OCI-LY1 (cell line): Measurements from ENCODE around the gene RDH11.

ENCODE experiments used
- H2AFZ ChIP-seq: fragments of 200-600 bp; sonication (generic), shearing (Covaris generic); 2 replicates; pipeline ENCODE4 v1.6.0; 2014; ENCODE audit warnings: antibody characterized with exemption, mild to moderate bottlenecking, low read length
- H3F3A ChIP-seq: fragments of 200-600 bp; sonication (generic), shearing (Covaris generic); 2 replicates; pipeline ENCODE4 v1.6.0; 2014; ENCODE audit warnings: mild to moderate bottlenecking, antibody characterized with exemption, low read length, moderate library complexity; ENCODE audit not compliant: insufficient read depth
- H3K27ac ChIP-seq: fragments of 200-600 bp; sonication (generic); 2 replicates; pipeline ENCODE4 v1.5.1; 2014; ENCODE audit warnings: low read length, mixed run types, mild to moderate bottlenecking, low read depth; ENCODE audit not compliant: poor library complexity, severe bottlenecking
- H3K27me3 ChIP-seq: fragments of 200-600 bp; sonication (generic); 2 replicates; pipeline ENCODE4 v1.6.0; 2014; ENCODE audit warnings: antibody characterized with exemption, mild to moderate bottlenecking, low read length, moderate library complexity; ENCODE audit not compliant: insufficient read depth
- H3K36me3 ChIP-seq: fragments of 200-600 bp; sonication (generic); 2 replicates; pipeline ENCODE4 v1.6.1; 2014; ENCODE audit warnings: mild to moderate bottlenecking, antibody characterized with exemption, low read length, moderate library complexity, mixed read lengths; ENCODE audit not compliant: insufficient read depth
- H3K4me1 ChIP-seq: fragments of 200-600 bp; sonication (generic); 2 replicates; pipeline ENCODE4 v1.5.1; 2014; ENCODE audit warnings: mild to moderate bottlenecking, low read length, moderate library complexity; ENCODE audit not compliant: insufficient read depth, severe bottlenecking
- H3K4me2 ChIP-seq: fragments of 200-600 bp; sonication (generic), shearing (Covaris generic); 2 replicates; pipeline ENCODE4 v1.6.1; 2014; ENCODE audit warnings: low read length
- H3K4me3 ChIP-seq: fragments of 200-600 bp; sonication (generic); 2 replicates; pipeline ENCODE4 v1.5.1; 2014; ENCODE audit warnings: low read length, low read depth, mild to moderate bottlenecking, mixed read lengths; ENCODE audit not compliant: poor library complexity, severe bottlenecking
- H3K79me2 ChIP-seq: fragments of 200-600 bp; shearing (Covaris generic); 2 replicates; pipeline ENCODE4 v1.6.1; 2016; ENCODE audit warnings: mixed run types, low read length, mixed read lengths; ENCODE audit not compliant: insufficient read depth
- H3K9ac ChIP-seq: fragments of 200-600 bp; sonication (generic), shearing (Covaris generic); 2 replicates; pipeline ENCODE4 v1.6.1; 2014; ENCODE audit warnings: mild to moderate bottlenecking, low read length, mixed read lengths
- H3K9me2 ChIP-seq: fragments of 200-600 bp; sonication (generic), shearing (Covaris generic); 2 replicates; pipeline ENCODE4 v1.6.1; 2014; ENCODE audit warnings: low read depth, mild to moderate bottlenecking, low read length, mixed read lengths
- H3K9me3 ChIP-seq: fragments of 200-600 bp; shearing (Covaris generic); 2 replicates; pipeline ENCODE4 v1.6.1; 2014; ENCODE audit warnings: low read length, mixed read lengths
- H4K20me1 ChIP-seq: fragments of 200-600 bp; sonication (generic), shearing (Covaris generic); 2 replicates; pipeline ENCODE4 v1.6.0; 2016; ENCODE audit warnings: mild to moderate bottlenecking, low read length; ENCODE audit not compliant: insufficient read depth
- CTCF ChIP-seq: fragments of 200-600 bp; sonication (generic), shearing (Covaris generic); IDR thresholded peaks from 2 replicates; pipeline ENCODE4 v1.5.1; 2017; ENCODE audit warnings: mild to moderate bottlenecking, antibody characterized with exemption, low read length, moderate library complexity, mixed read lengths
- EZH2 ChIP-seq: fragments of 200-600 bp; sonication (generic), shearing (Covaris generic); IDR thresholded peaks from 2 replicates; pipeline ENCODE4 v1.8.0; 2017; ENCODE audit warnings: borderline replicate concordance, mixed run types, mild to moderate bottlenecking, antibody characterized with exemption, low read length, moderate library complexity, mixed read lengths

The RDH11 gene

DNA sequence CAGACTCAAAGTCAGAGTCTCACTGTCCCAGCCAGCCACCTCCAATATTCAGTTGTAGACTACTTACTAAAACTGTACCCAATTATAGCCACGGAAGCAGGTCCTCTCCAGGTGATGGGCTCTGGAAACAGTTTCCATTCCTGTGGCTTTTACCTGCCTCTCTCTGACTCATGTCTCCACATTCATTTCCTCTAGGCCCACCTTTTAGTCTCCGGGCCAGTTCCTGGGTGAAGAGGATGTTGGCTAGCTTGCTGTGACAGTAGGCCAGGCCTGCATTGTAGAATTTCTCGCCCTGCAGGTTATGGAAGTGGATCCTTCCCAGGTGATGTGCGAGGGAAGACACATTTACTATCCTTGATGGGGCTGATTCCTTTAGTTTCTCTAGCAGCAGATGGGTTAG is 5.6 kb downstream of the RDH11 start:
- no peak overlapping the region for H3K27ac ChIP-seq
- no peak overlapping the region for H3K4me3 ChIP-seq
- H4K20me1 ChIP-seq: no peaks in the 10 kb centered on the region
- H3K9me3 ChIP-seq: no peaks in the 10 kb centered on the region
- peaks cover 82% of the 10 kb centered on the region for H3K36me3 ChIP-seq
- H3K9me2 ChIP-seq: no peaks in the 10 kb centered on the region
- peaks cover 10% of the 10 kb centered on the region for H3K4me1 ChIP-seq
- no peak overlapping the region for H3K9ac ChIP-seq
- no peak for TF ChIP-seq EZH2
- TF ChIP-seq CTCF: no peak
- no peaks in the 10 kb centered on the region for H3F3A ChIP-seq
- no peak overlapping the region for H2AFZ ChIP-seq
- H3K27me3 ChIP-seq: no peaks in the 10 kb centered on the region
- H3K4me2 ChIP-seq: no peak overlapping the region
- peaks cover 19% of the 10 kb centered on the region for H3K79me2 ChIP-seq

DNA sequence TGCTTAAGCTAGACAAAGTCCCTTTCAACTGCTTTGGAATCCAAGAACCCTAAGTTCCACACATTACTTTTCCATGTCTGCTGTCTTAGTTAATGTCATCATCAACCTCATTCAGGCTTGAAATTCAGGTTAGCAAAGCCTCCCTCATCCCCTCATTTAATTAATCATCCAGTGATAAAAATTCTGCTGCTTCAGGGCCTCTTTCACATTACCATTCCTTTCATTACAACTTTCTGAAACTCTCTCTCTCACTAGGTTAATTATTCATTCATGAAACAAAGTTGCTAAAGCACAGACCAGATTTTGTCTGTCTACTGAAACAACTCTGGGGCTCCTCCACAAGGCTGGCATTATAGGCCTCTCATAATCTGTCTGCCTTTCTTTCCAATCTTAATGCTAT is 11.7 kb downstream of the RDH11 start:
- Histone ChIP-seq H3K9ac (no peak overlapping the region), H3K4me1 (no peaks in the 10 kb centered on the region), H3K27me3 (no peaks in the 10 kb centered on the region), H3K79me2 (no peaks in the 10 kb centered on the region; the same call in 1 of the 2 replicates), H3K9me3 (no peaks in the 10 kb centered on the region), H3K4me3 (no peak overlapping the region), H3K9me2 (no peaks in the 10 kb centered on the region), H3K27ac (no peak overlapping the region), H3K4me2 (no peak overlapping the region), H3K36me3 (peaks cover 84% of the 10 kb centered on the region), H2AFZ (no peak overlapping the region), H4K20me1 (no peaks in the 10 kb centered on the region), H3F3A (no peaks in the 10 kb centered on the region)
- no peak for TF ChIP-seq CTCF
- no peak for TF ChIP-seq EZH2

- H3K9me2 ChIP-seq: no peaks in the 10 kb centered on the region
- no peak overlapping the region for H2AFZ ChIP-seq
- TF ChIP-seq CTCF (no peak), EZH2 (no peak)
- H3K9ac ChIP-seq: no peak overlapping the region
- H3K27me3 ChIP-seq: no peaks in the 10 kb centered on the region
- peaks cover 6% of the 10 kb centered on the region for H3K4me1 ChIP-seq
- no peaks in the 10 kb centered on the region; the same call in 1 of the 2 replicates for H3K79me2 ChIP-seq
- no peak overlapping the region for H3K27ac ChIP-seq
- H3K9me3 ChIP-seq: no peaks in the 10 kb centered on the region
- H4K20me1 ChIP-seq: no peaks in the 10 kb centered on the region
- H3K36me3 ChIP-seq: peaks cover 85% of the 10 kb centered on the region
- no peak overlapping the region for H3K4me2 ChIP-seq
- H3K4me3 ChIP-seq: no peak overlapping the region
- H3F3A ChIP-seq: no peaks in the 10 kb centered on the region; the same call in 1 of the 2 replicates
Measured at GRCh38 chr14:67680941-67681340, 14.6 kb downstream of the RDH11 start.
